ENCODE measurements around the gene KIF4A. TPM values are rescaled to one million over a fixed set of nuclear protein-coding genes. Genes with fewer than 3 reads are reported as not detected.

The KIF4A gene
- polyA plus RNA-seq, 4 donors: 0.54 to 8.3 (median 4.0) TPM

GRCh38 chrX:70423936-70424675 is 134.2 kb downstream of the KIF4A start:
- Histone ChIP-seq H3K27me3 (ENCODE audit: control insufficient read depth in 3 of 3, insufficient read depth in 3 of 3, low read length in 3 of 3) (no peaks in the 10 kb centered on the region), H3K9me3 (ENCODE audit: control insufficient read depth in 2 of 2, insufficient read depth in 1 of 2, low read depth in 1 of 2, low read length in 1 of 2) (no peaks in the 10 kb centered on the region), H3K36me3 (ENCODE audit: control insufficient read depth in 3 of 3, insufficient read depth in 2 of 3, low read depth in 1 of 3, low read length in 3 of 3) (peaks cover 0 to 3% (median 0%) of the 10 kb centered on the region in 3 donors), H3K4me1 (ENCODE audit: control insufficient read depth in 3 of 3, insufficient read depth in 2 of 3, low read depth in 1 of 3, low read length in 2 of 3) (peaks cover 0 to 8% (median 0%) of the 10 kb centered on the region in 3 donors), H3K4me3 (ENCODE audit: low read depth in 1 of 3, low read length in 3 of 3) (peak overlapping the region in 2 of 3 donors; percentile 56), H3K27ac (ENCODE audit: low read depth in 1 of 3, low read length in 2 of 3) (peak overlapping the region in 2 of 3 donors; percentile 78 to 86)
- WGBS, 3 donors: 36 to 60% (median 47%) methylated on average over 10 of the region's 10 CpGs
- FAIRE-seq (no peak), DNase-seq (peak; percentile 70 to 74)

GRCh38 chrX:70424801-70425200 is 134.9 kb downstream of the KIF4A start:
- Histone ChIP-seq H3K9me3 (ENCODE audit: control insufficient read depth in 2 of 2, insufficient read depth in 1 of 2, low read depth in 1 of 2, low read length in 1 of 2) (no peaks in the 10 kb centered on the region), H3K27ac (ENCODE audit: low read depth in 1 of 3, low read length in 2 of 3) (peak overlapping the region in 1 of 3 donors; percentile 86), H3K27me3 (ENCODE audit: control insufficient read depth in 3 of 3, insufficient read depth in 3 of 3, low read length in 3 of 3) (no peaks in the 10 kb centered on the region), H3K4me1 (ENCODE audit: control insufficient read depth in 3 of 3, insufficient read depth in 2 of 3, low read depth in 1 of 3, low read length in 2 of 3) (peaks cover 0 to 8% (median 0%) of the 10 kb centered on the region in 3 donors), H3K36me3 (ENCODE audit: control insufficient read depth in 3 of 3, insufficient read depth in 2 of 3, low read depth in 1 of 3, low read length in 3 of 3) (peaks cover 0 to 8% (median 0%) of the 10 kb centered on the region in 3 donors), H3K4me3 (ENCODE audit: low read depth in 1 of 3, low read length in 3 of 3) (no peak overlapping the region)
- 81 to 91% (median 90%) methylated on average over 5 to 10 of the region's 10 CpGs for WGBS, 3 donors
- DNase-seq: no peak
- no peak for FAIRE-seq

- DNase-seq: no peak
- Histone ChIP-seq H3K4me1 (ENCODE audit: control insufficient read depth in 3 of 3, insufficient read depth in 2 of 3, low read depth in 1 of 3, low read length in 2 of 3) (peaks cover 0 to 8% (median 0%) of the 10 kb centered on the region in 3 donors), H3K27me3 (ENCODE audit: control insufficient read depth in 3 of 3, insufficient read depth in 3 of 3, low read length in 3 of 3) (no peaks in the 10 kb centered on the region), H3K27ac (ENCODE audit: low read depth in 1 of 3, low read length in 2 of 3) (no peak overlapping the region), H3K36me3 (ENCODE audit: control insufficient read depth in 3 of 3, insufficient read depth in 2 of 3, low read depth in 1 of 3, low read length in 3 of 3) (peaks cover 0 to 11% (median 0%) of the 10 kb centered on the region in 3 donors), H3K9me3 (ENCODE audit: control insufficient read depth in 2 of 2, insufficient read depth in 1 of 2, low read depth in 1 of 2, low read length in 1 of 2) (no peaks in the 10 kb centered on the region), H3K4me3 (ENCODE audit: low read depth in 1 of 3, low read length in 3 of 3) (no peak overlapping the region)
- 82 to 94% (median 89%) methylated on average over 10 to 15 of the region's 15 CpGs for WGBS, 3 donors
- FAIRE-seq: no peak
These were observed 136.7 kb downstream of the KIF4A start for GRCh38 chrX:70426286-70427278.

- Histone ChIP-seq H3K27me3 (ENCODE audit: control insufficient read depth in 3 of 3, insufficient read depth in 3 of 3, low read length in 3 of 3) (no peaks in the 10 kb centered on the region), H3K9me3 (ENCODE audit: control insufficient read depth in 2 of 2, insufficient read depth in 1 of 2, low read depth in 1 of 2, low read length in 1 of 2) (no peaks in the 10 kb centered on the region)
- FAIRE-seq: no peak
These were observed 137.5 kb downstream of the KIF4A start for GRCh38 chrX:70427365-70427764.

GRCh38 chrX:70429759-70430158 is 139.9 kb downstream of the KIF4A start:
- Histone ChIP-seq H3K4me1 (ENCODE audit: control insufficient read depth in 3 of 3, insufficient read depth in 2 of 3, low read depth in 1 of 3, low read length in 2 of 3) (peaks cover 0 to 8% (median 0%) of the 10 kb centered on the region in 3 donors), H3K4me3 (ENCODE audit: low read depth in 1 of 3, low read length in 3 of 3) (no peak overlapping the region), H3K27ac (ENCODE audit: low read depth in 1 of 3, low read length in 2 of 3) (no peak overlapping the region), H3K36me3 (ENCODE audit: control insufficient read depth in 3 of 3, insufficient read depth in 2 of 3, low read depth in 1 of 3, low read length in 3 of 3) (peaks cover 0 to 11% (median 0%) of the 10 kb centered on the region in 3 donors), H3K9me3 (ENCODE audit: control insufficient read depth in 2 of 2, insufficient read depth in 1 of 2, low read depth in 1 of 2, low read length in 1 of 2) (no peaks in the 10 kb centered on the region), H3K27me3 (ENCODE audit: control insufficient read depth in 3 of 3, insufficient read depth in 3 of 3, low read length in 3 of 3) (no peaks in the 10 kb centered on the region)
- 81 to 90% (median 85%) methylated on average over 6 of the region's 6 CpGs for WGBS, 3 donors
- no peak for FAIRE-seq
- no peak for DNase-seq

More at GRCh38 chrX:70427365-70427764, 137.5 kb downstream of the KIF4A start:
- WGBS, 3 donors: 48 to 67% (median 51%) methylated on average over 2 of the region's 2 CpGs
- Histone ChIP-seq H3K36me3 (ENCODE audit: control insufficient read depth in 3 of 3, insufficient read depth in 2 of 3, low read depth in 1 of 3, low read length in 3 of 3) (peaks cover 0 to 11% (median 0%) of the 10 kb centered on the region in 3 donors), H3K4me3 (ENCODE audit: low read depth in 1 of 3, low read length in 3 of 3) (no peak overlapping the region), H3K4me1 (ENCODE audit: control insufficient read depth in 3 of 3, insufficient read depth in 2 of 3, low read depth in 1 of 3, low read length in 2 of 3) (peaks cover 0 to 8% (median 0%) of the 10 kb centered on the region in 3 donors), H3K27ac (ENCODE audit: low read depth in 1 of 3, low read length in 2 of 3) (peak overlapping the region in 2 of 3 donors; percentile 39 to 61)
- DNase-seq: peak; percentile 28 to 73

GRCh38 chrX:70432936-70433847 is 143.3 kb downstream of the KIF4A start:
- FAIRE-seq (no peak), DNase-seq (no peak)
- Histone ChIP-seq H3K36me3 (ENCODE audit: control insufficient read depth in 3 of 3, insufficient read depth in 2 of 3, low read depth in 1 of 3, low read length in 3 of 3) (peaks cover 0 to 9% (median 0%) of the 10 kb centered on the region in 3 donors), H3K4me1 (ENCODE audit: control insufficient read depth in 3 of 3, insufficient read depth in 2 of 3, low read depth in 1 of 3, low read length in 2 of 3) (peaks cover 0 to 10% (median 0%) of the 10 kb centered on the region in 3 donors), H3K27me3 (ENCODE audit: control insufficient read depth in 3 of 3, insufficient read depth in 3 of 3, low read length in 3 of 3) (peaks cover 0 to 11% (median 0%) of the 10 kb centered on the region in 3 donors), H3K9me3 (ENCODE audit: control insufficient read depth in 2 of 2, insufficient read depth in 1 of 2, low read depth in 1 of 2, low read length in 1 of 2) (no peaks in the 10 kb centered on the region), H3K27ac (ENCODE audit: low read depth in 1 of 3, low read length in 2 of 3) (peak overlapping the region in 2 of 3 donors; percentile 21 to 77), H3K4me3 (ENCODE audit: low read depth in 1 of 3, low read length in 3 of 3) (peak overlapping the region in 2 of 3 donors; percentile 2 to 70)
- WGBS, 3 donors: 49 to 69% (median 62%) methylated on average over 15 of the region's 15 CpGs

- H3K4me3 ChIP-seq (ENCODE audit: low read depth in 1 of 3, low read length in 3 of 3): peak overlapping the region; percentile 41 to 70 (median 52)
- 0 to 34% (median 4%) methylated on average over 17 to 37 of the region's 37 CpGs for WGBS, 3 donors
- peaks cover 0 to 10% (median 0%) of the 10 kb centered on the region in 3 donors for H3K4me1 ChIP-seq (ENCODE audit: control insufficient read depth in 3 of 3, insufficient read depth in 2 of 3, low read depth in 1 of 3, low read length in 2 of 3)
- no peaks in the 10 kb centered on the region for H3K9me3 ChIP-seq (ENCODE audit: control insufficient read depth in 2 of 2, insufficient read depth in 1 of 2, low read depth in 1 of 2, low read length in 1 of 2)
- no peak for FAIRE-seq
- H3K27me3 ChIP-seq (ENCODE audit: control insufficient read depth in 3 of 3, insufficient read depth in 3 of 3, low read length in 3 of 3): peaks cover 0 to 11% (median 0%) of the 10 kb centered on the region in 3 donors
- peak; percentile 84 to 90 for DNase-seq
- H3K36me3 ChIP-seq (ENCODE audit: control insufficient read depth in 3 of 3, insufficient read depth in 2 of 3, low read depth in 1 of 3, low read length in 3 of 3): peaks cover 0 to 9% (median 0%) of the 10 kb centered on the region in 3 donors
- H3K27ac ChIP-seq (ENCODE audit: low read depth in 1 of 3, low read length in 2 of 3): peak overlapping the region; percentile 66 to 90 (median 89)
These were observed 144.0 kb downstream of the KIF4A start for GRCh38 chrX:70433848-70434351.
